ENCODE measurements around the gene TREML1. TPM values are rescaled to one million over a fixed set of nuclear protein-coding genes. Genes with fewer than 3 reads are reported as not detected.

TREML1 gene
- total RNA-seq, 4 donors from 2014 or later = not detected

DNA sequence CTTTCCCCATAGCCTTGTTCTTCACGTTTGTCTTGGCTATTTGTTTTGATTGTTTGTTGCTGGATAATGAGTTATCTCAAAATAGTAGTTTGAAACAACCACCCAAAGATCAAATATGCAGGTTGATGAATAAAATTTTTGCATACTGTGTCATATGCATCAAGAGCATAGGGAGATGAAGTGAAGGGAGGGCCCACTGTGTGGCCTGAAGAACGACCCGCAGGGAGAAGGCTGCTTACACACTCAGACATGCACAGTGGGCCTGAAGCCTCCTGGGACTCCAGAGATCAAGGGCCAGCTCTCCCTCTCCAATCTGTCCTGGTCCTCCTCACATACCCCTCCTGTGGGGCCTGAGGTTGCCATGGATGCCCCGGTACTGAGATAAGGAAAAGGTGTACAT is 25.0 kb upstream of the TREML1 start:
- H3K4me1 ChIP-seq = no peaks in the 10 kb centered on the region
- 46 to 65% methylated on average over 1 to 3 of the region's 4 CpGs for WGBS, 2 donors (ENCODE audit: low coverage in 1 of 2)
- H3K4me3 ChIP-seq = no peak overlapping the region
- no peak for ATAC-seq
- H3K27me3 ChIP-seq = peaks cover 23% of the 10 kb centered on the region
- H3K27ac ChIP-seq = no peak overlapping the region
- TF ChIP-seq POLR2AphosphoS5 (IDR thresholded peaks at IDR 0.05) (no peak), EP300 (IDR thresholded peaks at IDR 0.05) (no peak), POLR2A (IDR thresholded peaks at IDR 0.05) (no peak)
- TF ChIP-seq, protein P1, sequence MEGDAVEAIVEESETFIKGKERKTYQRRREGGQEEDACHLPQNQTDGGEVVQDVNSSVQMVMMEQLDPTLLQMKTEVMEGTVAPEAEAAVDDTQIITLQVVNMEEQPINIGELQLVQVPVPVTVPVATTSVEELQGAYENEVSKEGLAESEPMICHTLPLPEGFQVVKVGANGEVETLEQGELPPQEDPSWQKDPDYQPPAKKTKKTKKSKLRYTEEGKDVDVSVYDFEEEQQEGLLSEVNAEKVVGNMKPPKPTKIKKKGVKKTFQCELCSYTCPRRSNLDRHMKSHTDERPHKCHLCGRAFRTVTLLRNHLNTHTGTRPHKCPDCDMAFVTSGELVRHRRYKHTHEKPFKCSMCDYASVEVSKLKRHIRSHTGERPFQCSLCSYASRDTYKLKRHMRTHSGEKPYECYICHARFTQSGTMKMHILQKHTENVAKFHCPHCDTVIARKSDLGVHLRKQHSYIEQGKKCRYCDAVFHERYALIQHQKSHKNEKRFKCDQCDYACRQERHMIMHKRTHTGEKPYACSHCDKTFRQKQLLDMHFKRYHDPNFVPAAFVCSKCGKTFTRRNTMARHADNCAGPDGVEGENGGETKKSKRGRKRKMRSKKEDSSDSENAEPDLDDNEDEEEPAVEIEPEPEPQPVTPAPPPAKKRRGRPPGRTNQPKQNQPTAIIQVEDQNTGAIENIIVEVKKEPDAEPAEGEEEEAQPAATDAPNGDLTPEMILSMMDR (IDR thresholded peaks at IDR 0.05) = no peak
- H3K9me3 ChIP-seq = no peaks in the 10 kb centered on the region
- no peaks in the 10 kb centered on the region for H3K36me3 ChIP-seq

DNA sequence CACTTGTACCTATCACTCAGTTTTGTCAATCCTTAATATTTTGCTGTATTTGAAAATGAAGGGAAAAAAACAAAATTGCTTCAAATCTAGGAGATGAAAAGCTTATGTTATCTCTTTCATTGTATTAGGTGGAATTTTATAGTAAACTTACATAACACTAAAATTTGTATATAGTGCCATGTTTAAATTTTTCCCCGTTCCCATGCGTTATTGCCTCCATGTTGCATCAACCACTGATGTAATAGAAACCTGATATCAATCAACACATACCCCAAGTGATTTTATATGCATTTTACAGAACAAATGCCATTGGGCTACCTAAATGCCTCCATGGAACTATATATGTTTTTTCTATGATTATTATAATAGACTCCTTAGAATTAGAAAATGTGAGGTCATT is 23.5 kb upstream of the TREML1 start:
- Histone ChIP-seq H3K4me3 (no peak overlapping the region), H3K9me3 (no peaks in the 10 kb centered on the region), H3K36me3 (no peaks in the 10 kb centered on the region), H3K4me1 (no peaks in the 10 kb centered on the region), H3K27ac (no peak overlapping the region), H3K27me3 (peaks cover 30% of the 10 kb centered on the region)
- no peak for TF ChIP-seq POLR2A (IDR thresholded peaks at IDR 0.05)
- TF ChIP-seq, protein P1 (IDR thresholded peaks at IDR 0.05) = no peak
- 79 to 91% methylated on average over 2 of the region's 2 CpGs for WGBS, 2 donors (ENCODE audit: low coverage in 1 of 2)
- no peak for ATAC-seq

DNA sequence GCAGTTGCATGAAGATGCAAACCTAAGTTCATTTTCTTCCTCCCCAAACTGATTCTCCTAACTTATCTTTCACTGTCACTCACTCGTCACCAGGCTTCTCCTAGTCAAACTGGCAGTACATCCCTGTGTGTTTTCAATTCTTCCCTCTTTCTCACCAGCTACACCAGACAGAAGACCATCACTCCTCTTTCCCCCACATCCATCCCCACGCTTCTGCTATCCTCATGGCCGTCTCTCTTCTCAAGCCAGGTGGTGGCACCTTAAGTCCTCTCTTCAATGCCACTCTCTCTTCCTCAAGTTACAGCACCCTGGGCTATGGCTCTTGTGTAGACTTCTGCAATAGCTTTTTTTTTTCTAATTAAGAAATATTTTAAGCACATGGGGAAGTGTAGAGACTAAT is 23.1 kb upstream of the TREML1 start:
- H3K27me3 ChIP-seq = peaks cover 30% of the 10 kb centered on the region
- WGBS, 2 donors (ENCODE audit: low coverage in 1 of 2) = 74 to 82% methylated on average over 3 of the region's 3 CpGs
- no peaks in the 10 kb centered on the region for H3K9me3 ChIP-seq
- no peak overlapping the region for H3K4me3 ChIP-seq
- TF ChIP-seq, protein P1 (IDR thresholded peaks at IDR 0.05) = no peak
- no peak for TF ChIP-seq POLR2AphosphoS5 (IDR thresholded peaks at IDR 0.05)
- no peak for TF ChIP-seq POLR2A (IDR thresholded peaks at IDR 0.05)
- no peak for TF ChIP-seq EP300 (IDR thresholded peaks at IDR 0.05)
- H3K4me1 ChIP-seq = no peaks in the 10 kb centered on the region
- no peak for ATAC-seq
- no peak overlapping the region for H3K27ac ChIP-seq
- H3K36me3 ChIP-seq = no peaks in the 10 kb centered on the region

DNA sequence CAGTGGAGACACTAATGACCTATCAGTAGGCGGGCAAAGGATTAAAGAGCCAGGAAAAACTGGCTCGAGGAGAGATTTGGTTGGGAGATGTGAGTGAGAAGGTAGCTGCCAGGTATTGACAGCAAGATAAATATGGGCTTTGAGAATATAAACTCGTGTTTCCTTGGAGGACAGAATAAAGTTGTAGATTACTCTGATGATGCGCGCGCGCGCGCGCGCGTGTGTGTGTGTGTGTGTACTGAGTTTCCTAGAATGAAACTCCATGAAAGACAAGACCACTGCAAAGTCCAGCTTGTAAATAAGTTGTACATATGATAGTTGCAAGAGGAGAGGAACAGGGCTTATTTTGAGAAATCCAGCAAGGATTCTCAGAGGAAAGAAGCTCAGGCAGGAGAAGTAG is 22.0 kb upstream of the TREML1 start:
- Histone ChIP-seq H3K9me3 (no peaks in the 10 kb centered on the region), H3K4me1 (no peaks in the 10 kb centered on the region), H3K36me3 (no peaks in the 10 kb centered on the region), H3K27ac (no peak overlapping the region), H3K4me3 (no peak overlapping the region), H3K27me3 (peaks cover 30% of the 10 kb centered on the region)
- WGBS, 2 donors (ENCODE audit: low coverage in 1 of 2) = 89 to 91% methylated on average over 6 to 12 of the region's 12 CpGs
- ATAC-seq = no peak
- TF ChIP-seq POLR2A (IDR thresholded peaks at IDR 0.05) = no peak
- TF ChIP-seq POLR2AphosphoS5 (IDR thresholded peaks at IDR 0.05) = no peak
- TF ChIP-seq, protein P1 (IDR thresholded peaks at IDR 0.05) = no peak
- TF ChIP-seq EP300 (IDR thresholded peaks at IDR 0.05) = no peak

DNA sequence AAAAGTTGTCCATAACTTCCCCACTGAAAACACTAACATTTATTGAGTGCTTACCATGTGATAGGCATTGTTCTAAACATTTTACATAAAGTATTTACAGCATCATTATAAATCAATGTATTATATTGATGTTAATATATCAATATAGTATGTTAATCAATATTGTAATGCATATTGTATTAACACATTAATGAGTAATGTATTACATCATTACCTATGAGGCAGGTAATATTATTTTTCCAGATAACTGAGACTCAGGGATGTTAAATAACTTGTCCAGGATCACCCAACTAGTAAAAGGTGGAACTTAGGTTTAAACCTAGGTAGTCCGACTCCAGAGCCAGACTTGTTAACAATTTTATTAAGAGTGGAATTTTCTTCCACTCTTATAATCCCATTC is 20.9 kb upstream of the TREML1 start:
- H3K4me1 ChIP-seq = no peaks in the 10 kb centered on the region
- no peaks in the 10 kb centered on the region for H3K36me3 ChIP-seq
- no peak for ATAC-seq
- H3K4me3 ChIP-seq = no peak overlapping the region
- 78 to 88% methylated on average over 1 of the region's 1 CpG for WGBS, 2 donors (ENCODE audit: low coverage in 1 of 2)
- peaks cover 34% of the 10 kb centered on the region for H3K27me3 ChIP-seq
- H3K27ac ChIP-seq = no peak overlapping the region
- no peaks in the 10 kb centered on the region for H3K9me3 ChIP-seq
- TF ChIP-seq POLR2A (IDR thresholded peaks at IDR 0.05) (no peak), POLR2AphosphoS5 (IDR thresholded peaks at IDR 0.05) (no peak), EP300 (IDR thresholded peaks at IDR 0.05) (no peak)
- TF ChIP-seq, protein P1 (IDR thresholded peaks at IDR 0.05) = no peak
